B cell (primary cell): ENCODE results near the gene NAPSA. TPM values are rescaled to one million over a fixed set of nuclear protein-coding genes. Genes with fewer than 3 reads are reported as not detected.

Experiments
- ATAC-seq: fragments of 200-7000 bp; cut with Tn5 transposase; one replicate; pipeline ENCODE4 v1.10.0; 2021; ENCODE audit warnings: low read depth, mild to moderate bottlenecking, moderate number of reproducible peaks, moderate library complexity
- CTCF ChIA-PET: fragments of 350-600 bp; sonication (Branson Sonifier 250); formaldehyde crosslinking; loops from one replicate; lab custom pipeline; 2021; ENCODE audit warnings: antibody characterized with exemption, inconsistent platforms; lab: Charles Lee
- POLR2A ChIA-PET: fragments of 350-600 bp; sonication (Branson Sonifier 250); formaldehyde crosslinking; loops from one replicate; lab custom pipeline; 2021; ENCODE audit warnings: antibody characterized with exemption; lab: Charles Lee
- DNase-seq: peaks from one replicate; pipeline ENCODE4 v3.0.0; 2013
- H2AFZ ChIP-seq: 2 replicates; pipeline ENCODE4 v1.6.1; 2012; ENCODE audit warnings: mild to moderate bottlenecking, low read depth, low read length; ENCODE audit not compliant: insufficient read depth, poor library complexity, severe bottlenecking
- H3K27ac ChIP-seq, 2 donors: 1 replicate in 1 of 2; 2 replicates in 1 of 2; pipeline ENCODE4 v1.5.1; 2012 to 2013; ENCODE audit warnings: low read length in 2 of 2, mild to moderate bottlenecking in 2 of 2, moderate library complexity in 1 of 2
- H3K27me3 ChIP-seq, 4 experiments: fragments of 200-600 bp in 1 of 4; sonication (generic) in 1 of 4; replicated peaks in 1 of 4; 1 replicate in 2 of 4; 2 replicates in 2 of 4; pipeline versions ENCODE4 v1.6.1 to v1.7.0; 2013 to 2016; ENCODE audit warnings: low read length in 3 of 4, mild to moderate bottlenecking in 2 of 4, mixed read lengths in 1 of 4, moderate library complexity in 1 of 4; ENCODE audit not compliant: insufficient read depth in 4 of 4, control insufficient read depth in 3 of 4; ENCODE audit errors: control extremely low read depth in 1 of 4
- H3K36me3 ChIP-seq, 2 experiments: replicated peaks in 1 of 2; 1 replicate in 1 of 2; 2 replicates in 1 of 2; pipeline versions ENCODE4 v1.6.1 to v1.7.1; 2013; ENCODE audit warnings: low read length in 1 of 2; ENCODE audit not compliant: insufficient read depth in 2 of 2, control insufficient read depth in 1 of 2; ENCODE audit errors: control extremely low read depth in 1 of 2, extremely low read depth in 1 of 2
- H3K4me1 ChIP-seq, 2 donors: fragments of 200-600 bp in 1 of 2; sonication (generic) in 1 of 2; 1 replicate in 1 of 2; 2 replicates in 1 of 2; pipeline versions ENCODE4 v1.5.1 to v1.6.1; 2013 to 2017; ENCODE audit warnings: low read length in 2 of 2; ENCODE audit not compliant: control insufficient read depth in 2 of 2, insufficient read depth in 2 of 2
- H3K4me2 ChIP-seq: replicated peaks from 2 replicates; pipeline ENCODE3; 2012; ENCODE audit warnings: mild to moderate bottlenecking, low read depth, low read length; ENCODE audit not compliant: poor library complexity, severe bottlenecking
- H3K4me3 ChIP-seq, 5 experiments: fragments of 200-600 bp in 1 of 5; sonication (generic) in 1 of 5; 1 replicate in 3 of 5; 2 replicates in 2 of 5; pipeline versions ENCODE4 v1.5.1 to v1.7.0; 2011 to 2016; ENCODE audit warnings: low read length in 4 of 5, mild to moderate bottlenecking in 4 of 5, low read depth in 2 of 5, control low read depth in 1 of 5, moderate library complexity in 1 of 5; ENCODE audit not compliant: insufficient read depth in 1 of 5; ENCODE audit errors: control extremely low read depth in 1 of 5, extremely low read depth in 1 of 5
- H3K79me2 ChIP-seq: fragments of 200-600 bp; sonication (generic); one replicate; pipeline ENCODE4 v1.6.0; 2016; ENCODE audit warnings: low read length; ENCODE audit not compliant: control insufficient read depth, insufficient read depth
- H3K9ac ChIP-seq: fragments of 200-600 bp; sonication (generic); 2 replicates; pipeline ENCODE4 v1.6.1; 2017; ENCODE audit warnings: mild to moderate bottlenecking, low read length, moderate library complexity
- H3K9me3 ChIP-seq, 3 donors: one replicate each; pipeline versions ENCODE4 v1.6.1 to v1.7.1; 2013; ENCODE audit warnings: low read length in 2 of 3; ENCODE audit not compliant: control insufficient read depth in 2 of 3, insufficient read depth in 1 of 3; ENCODE audit errors: control extremely low read depth in 1 of 3
- H4K20me1 ChIP-seq: 2 replicates; pipeline ENCODE4 v1.6.0; 2012; ENCODE audit warnings: mild to moderate bottlenecking, low read length; ENCODE audit not compliant: insufficient read depth, control insufficient read depth, poor library complexity, severe bottlenecking
- H3K27ac Mint-ChIP-seq: one replicate; pipeline ENCODE4 v1.8.0; 2021; ENCODE audit warnings: mixed read lengths
- H3K27me3 Mint-ChIP-seq: one replicate; pipeline ENCODE4 v1.8.0; 2021; ENCODE audit warnings: mixed read lengths
- H3K4me1 Mint-ChIP-seq: one replicate; pipeline ENCODE4 v1.8.0; 2021; ENCODE audit warnings: mixed read lengths
- H3K4me3 Mint-ChIP-seq: one replicate; pipeline ENCODE4 v1.8.0; 2021; ENCODE audit warnings: mixed read lengths
- H3K9me3 Mint-ChIP-seq: one replicate; pipeline ENCODE4 v1.8.0; 2022; ENCODE audit warnings: mixed read lengths; ENCODE audit not compliant: insufficient read depth
- CTCF ChIP-seq: fragments of 200-600 bp; IDR thresholded peaks from one replicate; pipeline ENCODE4 v1.8.0; 2022; ENCODE audit warnings: antibody characterized with exemption, mild to moderate bottlenecking
- EZH2 ChIP-seq: IDR thresholded peaks from 2 replicates; pipeline ENCODE4 v1.6.1; 2012; ENCODE audit warnings: borderline replicate concordance, low read depth, mild to moderate bottlenecking, moderate library complexity, low read length; ENCODE audit not compliant: insufficient read depth, poor library complexity, severe bottlenecking
- WGBS: methylation state at CpG from one replicate; pipeline ENCODE4 v1.1.5; 2013; ENCODE audit warnings: missing lambda C conversion rate; ENCODE audit not compliant: insufficient coverage; 5-methylcytosine and 5-hydroxymethylcytosine counted together
- intact Hi-C: fragments of 100-400 bp; cut with micrococcal nuclease; formaldehyde crosslinking; loops from one replicate; pipeline ENCODE4 v1.10.0; 2022
- polyA plus RNA-seq: library from polyadenylated mRNA; depleted of rRNA; stranded (reverse); fragments of >200 nt; gene quantifications from 2 replicates; pipeline ENCODE4 v1.2.3, GENCODE V29; 2012
- total RNA-seq, 2 donors: library from RNA; stranded (reverse); fragments of 120-200 nt in 1 of 2; gene quantifications; 1 replicate in 1 of 2; 2 replicates in 1 of 2; pipeline versions ENCODE4 v1.2.3 to v1.2.4, GENCODE V29; 2013 to 2022

Gene NAPSA
- total and polyA plus RNA-seq, 2 donors (not counting 1 experiment from before 2014, with no cell fraction given), result 4.0 to 4.7 TPM

- Histone ChIP-seq H3K4me2 (peak overlapping the region; percentile 78), H3K4me3 (peak overlapping the region in 2 of 5 experiments; percentile 7 to 28), H3K9me3 (peaks cover 0 to 41% (median 0%) of the 10 kb centered on the region in 3 donors), H3K9ac (no peak overlapping the region), H3K4me1 (peaks cover 34 to 49% of the 10 kb centered on the region in 2 donors), H3K27ac (no peak overlapping the region), H4K20me1 (peaks cover 41% of the 10 kb centered on the region), H3K27me3 (peaks cover 0 to 9% (median 2%) of the 10 kb centered on the region in 4 experiments), H3K36me3 (peaks cover 0 to 3% of the 10 kb centered on the region in 2 experiments), H3K79me2 (peaks cover 14% of the 10 kb centered on the region), H2AFZ (no peak overlapping the region)
- Mint-ChIP-seq H3K4me1 (peaks cover 49% of the 10 kb centered on the region), H3K9me3 (peaks cover 4% of the 10 kb centered on the region), H3K27ac (peak overlapping the region; percentile 41), H3K4me3 (peak overlapping the region; percentile 62), H3K27me3 (peaks cover 12% of the 10 kb centered on the region)
- ATAC-seq (no peak), DNase-seq (no peak)
- intact Hi-C loops, result loop anchor here (5.0 kb wide), 1 partner anchor 1994 kb away; no protein-coding TSS in a partner anchor
- TF ChIP-seq EZH2 (no peak), CTCF (no peak)
- ChIA-PET POLR2A (interaction anchor here (0.7 to 0.8 kb wide), 3 partner anchors 15 to 1451 kb away, joined by 3 to 16 read pairs (median 9); no protein-coding TSS in a partner anchor), CTCF (interaction anchor here (1.1 kb wide), 1 partner anchor 32 kb away, joined by 6 read pairs; no protein-coding TSS in a partner anchor)
- 8% methylated on average over 14 of the region's 26 CpGs for WGBS
Observed at GRCh38 chr19:50326101-50326664, 39.3 kb downstream of the NAPSA start.
